HepG2 (cell line): ENCODE measurements around the gene COQ9. TPM values are rescaled to one million over a fixed set of nuclear protein-coding genes. Genes with fewer than 3 reads are reported as not detected.

Experiments used
- AKNA ChIP-seq: sonication (generic); formaldehyde crosslinking; IDR thresholded peaks from 2 replicates; pipeline ENCODE4 v1.4.0; 2020; ENCODE audit warnings: missing genetic modification reagents, borderline replicate concordance
- ATF6 ChIP-seq: sonication (generic); formaldehyde crosslinking; conservative IDR thresholded peaks from 2 replicates; pipeline ENCODE4 v1.4.0; 2020; ENCODE audit warnings: missing genetic modification reagents
- CBFB ChIP-seq: sonication (generic); formaldehyde crosslinking; IDR thresholded peaks from 2 replicates; pipeline ENCODE4 v1.4.0; 2020; ENCODE audit warnings: missing genetic modification reagents
- CENPX ChIP-seq: sonication (generic); formaldehyde crosslinking; IDR thresholded peaks from 2 replicates; pipeline ENCODE4 v1.9.0; 2021; ENCODE audit warnings: mild to moderate bottlenecking, missing genetic modification reagents, moderate library complexity
- EZH2 ChIP-seq: conservative IDR thresholded peaks from 2 replicates; pipeline ENCODE4 v1.6.1; 2012; ENCODE audit warnings: mild to moderate bottlenecking, low read depth, low read length, moderate library complexity
- HHEX ChIP-seq: IDR thresholded peaks from 2 replicates; pipeline ENCODE4 v1.6.1; 2016; ENCODE audit warnings: control low read depth
- HNRNPUL1 ChIP-seq: fragments of 200-400 bp; formaldehyde crosslinking; IDR thresholded peaks from 2 replicates; pipeline ENCODE4 v1.6.1; 2017; ENCODE audit warnings: low read depth, mild to moderate bottlenecking, low read length, moderate library complexity
- HOMEZ ChIP-seq: IDR thresholded peaks from 2 replicates; pipeline ENCODE4 v1.6.1; 2016; ENCODE audit warnings: low read depth
- ISX ChIP-seq: sonication (generic); formaldehyde crosslinking; conservative IDR thresholded peaks from 2 replicates; pipeline ENCODE4 v1.5.0; 2020; ENCODE audit warnings: missing genetic modification reagents
- MAF1 ChIP-seq: sonication (generic); formaldehyde crosslinking; IDR thresholded peaks from 2 replicates; pipeline ENCODE4 v1.5.0; 2020; ENCODE audit warnings: missing genetic modification reagents, borderline replicate concordance
- NFIC ChIP-seq: IDR thresholded peaks from 2 replicates; pipeline ENCODE4 v1.6.1; 2012; ENCODE audit warnings: mild to moderate bottlenecking, low read length, inconsistent platforms
- NR2F6 ChIP-seq, 2 experiments: IDR thresholded peaks; 2 replicates each; pipeline ENCODE4 v1.6.1; 2016; ENCODE audit warnings: antibody characterized with exemption in 1 of 2, mild to moderate bottlenecking in 1 of 2
- TSC22D2 ChIP-seq: sonication (generic); formaldehyde crosslinking; IDR thresholded peaks from 2 replicates; pipeline ENCODE4 v1.5.1; 2020; ENCODE audit warnings: missing genetic modification reagents, mild to moderate bottlenecking, borderline replicate concordance
- ZBTB34 ChIP-seq: sonication (generic); formaldehyde crosslinking; IDR thresholded peaks from 2 replicates; pipeline ENCODE4 v1.8.0; 2022; ENCODE audit warnings: mild to moderate bottlenecking, missing genetic modification reagents
- ZNF383 ChIP-seq: sonication (generic); formaldehyde crosslinking; IDR thresholded peaks from 2 replicates; pipeline ENCODE4 v1.4.0; 2020; ENCODE audit warnings: missing genetic modification reagents, mild to moderate bottlenecking, borderline replicate concordance
- ZNF441 ChIP-seq: sonication (generic); formaldehyde crosslinking; IDR thresholded peaks from 2 replicates; pipeline ENCODE4 v1.7.0; 2021; ENCODE audit warnings: missing genetic modification reagents, borderline replicate concordance
- ZNF549 ChIP-seq: sonication (generic); formaldehyde crosslinking; IDR thresholded peaks from 2 replicates; pipeline ENCODE4 v1.5.0; 2020; ENCODE audit warnings: missing genetic modification reagents
- ZNF839 ChIP-seq: sonication (generic); formaldehyde crosslinking; IDR thresholded peaks from 2 replicates; pipeline ENCODE4 v1.4.0; 2020; ENCODE audit warnings: missing genetic modification reagents, mild to moderate bottlenecking, borderline replicate concordance
- polyA plus RNA-seq, 8 experiments: library from polyadenylated mRNA; depleted of rRNA in 3 of 8; stranded (reverse) in 7 of 8; unstranded in 1 of 8; fragments of >200 nt; fragmentation: Illumina TruSeq in 4 of 8; extraction: Trizol in 4 of 8; gene quantifications; 2 replicates each; pipeline versions ENCODE4 v1.2.1 to v1.2.3, GENCODE V29; 2011 to 2016; ENCODE audit warnings: low read depth in 4 of 8, missing spikeins in 1 of 8, mixed read lengths in 1 of 8; ENCODE audit not compliant: insufficient read depth in 1 of 8
- total RNA-seq, 5 experiments: library from RNA; depleted of rRNA; stranded (reverse); fragments of >200 nt; fragmentation: Illumina TruSeq; extraction: Trizol; gene quantifications; 2 replicates each; pipeline ENCODE4 v1.2.3, GENCODE V29; 2016; ENCODE audit warnings: low read depth in 1 of 5

Gene COQ9
- total and polyA plus RNA-seq, 2 of the 13 experiments (the other 11 are each of a cell fraction or from before 2014, with no cell fraction given): 57.5 to 108 TPM

GRCh38 chr16:57447186-57447962 is at the start of gene COQ9, which contains the start of gene CIAPIN1 (continued):
- TF ChIP-seq HOMEZ (CRISPR knock-in tag) (peak; percentile 9; the same call in 1 of the 2 replicates), AKNA (CRISPR knock-in tag) (no peak), MAF1 (CRISPR knock-in tag) (peak; percentile 60; the same call in 1 of the 2 replicates), ATF6 (CRISPR knock-in tag) (no peak), ISX (CRISPR knock-in tag) (no peak), ZNF441 (peak; percentile 76), NR2F6 (IDR thresholded peaks at IDR 0.05) (no peak), NR2F6 (CRISPR knock-in tag; IDR thresholded peaks at IDR 0.05) (peak; percentile 49; the same call in 1 of the 2 replicates), CBFB (CRISPR knock-in tag) (peak; percentile 64; the same call in 1 of the 2 replicates), ZNF383 (CRISPR knock-in tag) (0 out of 2 replicates have a peak, but pooled peaks have one; percentile 48), ZBTB34 (CRISPR knock-in tag) (no peak; the same call in 1 of the 2 replicates), ZNF549 (CRISPR knock-in tag) (no peak), HNRNPUL1 (no peak), CENPX (CRISPR knock-in tag) (no peak), TSC22D2 (CRISPR knock-in tag) (peak; percentile 75), ZNF839 (peak; percentile 94; the same call in 1 of the 2 replicates), NFIC (no peak), EZH2 (no peak), HHEX (CRISPR knock-in tag) (no peak)
